Fibroblast of peridontal ligament (primary cell): ENCODE results near the gene PSRC1.
A peak's percentile ranks its signal among the peaks of the same experiment; 100 is the strongest.

ENCODE experiments used
- DNase-seq: peaks from one replicate; pipeline ENCODE4 v3.0.0-alpha.2; 2010; ENCODE audit errors: extremely low read depth

The PSRC1 gene

GRCh38 chr1:109247401-109248365, 35.3 kb downstream of the PSRC1 start:
- no peak for DNase-seq

- DNase-seq = no peak
Measured at GRCh38 chr1:109246141-109246551, 36.8 kb downstream of the PSRC1 start.

GRCh38 chr1:109243860-109244552, 38.9 kb downstream of the PSRC1 start:
- no peak for DNase-seq

GRCh38 chr1:109243221-109243620, 39.7 kb downstream of the PSRC1 start:
- DNase-seq = no peak

GRCh38 chr1:109242387-109242786, 40.6 kb downstream of the PSRC1 start:
- peak; percentile 37 for DNase-seq

GRCh38 chr1:109241841-109242345, 41.1 kb downstream of the PSRC1 start:
- DNase-seq = no peak

- no peak for DNase-seq
Measured at GRCh38 chr1:109241344-109241743, 41.6 kb downstream of the PSRC1 start.

GRCh38 chr1:109240158-109241152, 42.5 kb downstream of the PSRC1 start:
- DNase-seq = peak; percentile 29

GRCh38 chr1:109239409-109240068, 43.4 kb downstream of the PSRC1 start:
- DNase-seq = no peak

- no peak for DNase-seq
Measured at GRCh38 chr1:109239047-109239408, 43.9 kb downstream of the PSRC1 start.

- no peak for DNase-seq
Measured at GRCh38 chr1:109238382-109238781, 44.6 kb downstream of the PSRC1 start.

- no peak for DNase-seq
Measured at GRCh38 chr1:109237512-109237911, 45.4 kb downstream of the PSRC1 start.

GRCh38 chr1:109235137-109235536, 47.8 kb downstream of the PSRC1 start:
- DNase-seq = no peak

GRCh38 chr1:109231066-109231465, 51.9 kb downstream of the PSRC1 start:
- no peak for DNase-seq
